Stimulated activated CD4-positive, alpha-beta T cell treated with anti-CD3 and anti-CD28 coated beads, Interleukin-1b, Interleukin-23, amount 100 ng/mL, for 24 hours (primary cell): ENCODE results near the gene MIEF2.

ENCODE experiments used
- DNase-seq, 4 experiments: peaks; one replicate each; pipeline ENCODE4 v3.0.0-alpha.2; 2020; ENCODE audit warnings: low read depth in 4 of 4, low spot score in 1 of 4

Gene MIEF2

GRCh38 chr17:18234853-18235380, 25.5 kb upstream of the MIEF2 start:
- DNase-seq: no peak

- peak in 1 of 4 experiments; percentile 30 for DNase-seq
Measured at GRCh38 chr17:18235743-18236256, 24.7 kb upstream of the MIEF2 start.

GRCh38 chr17:18236494-18236893, 24.0 kb upstream of the MIEF2 start:
- no peak for DNase-seq

- no peak for DNase-seq
Measured at GRCh38 chr17:18237461-18237860, 23.0 kb upstream of the MIEF2 start.

- DNase-seq: no peak
Measured at GRCh38 chr17:18238299-18238698, 22.2 kb upstream of the MIEF2 start.

- no peak for DNase-seq
Measured at GRCh38 chr17:18240449-18240848, 20.0 kb upstream of the MIEF2 start.

GRCh38 chr17:18241229-18241871, 19.1 kb upstream of the MIEF2 start:
- DNase-seq: no peak

GRCh38 chr17:18245038-18245776, 15.3 kb upstream of the MIEF2 start:
- no peak for DNase-seq

- no peak for DNase-seq
Measured at GRCh38 chr17:18246109-18246725, 14.2 kb upstream of the MIEF2 start.

- peak in 1 of 4 experiments; percentile 41 for DNase-seq
Measured at GRCh38 chr17:18246880-18247612, 13.4 kb upstream of the MIEF2 start.

GRCh38 chr17:18247613-18248001, 12.9 kb upstream of the MIEF2 start:
- DNase-seq: no peak

GRCh38 chr17:18248300-18248731, 12.1 kb upstream of the MIEF2 start:
- DNase-seq: peak in 3 of 4 experiments; percentile 29 to 49 (median 43)

- no peak for DNase-seq
Measured at GRCh38 chr17:18248811-18249210, 11.7 kb upstream of the MIEF2 start.

GRCh38 chr17:18250259-18250658, 10.2 kb upstream of the MIEF2 start:
- DNase-seq: no peak

- no peak for DNase-seq
Measured at GRCh38 chr17:18250708-18251107, 9.8 kb upstream of the MIEF2 start.

GRCh38 chr17:18251204-18251603, 9.3 kb upstream of the MIEF2 start:
- DNase-seq: no peak

- DNase-seq: no peak
Measured at GRCh38 chr17:18252160-18252559, 8.3 kb upstream of the MIEF2 start.

GRCh38 chr17:18253187-18253884, 7.1 kb upstream of the MIEF2 start:
- DNase-seq: no peak

GRCh38 chr17:18253947-18254821, 6.3 kb upstream of the MIEF2 start:
- DNase-seq: no peak
